Gastroesophageal sphincter (tissue), 4 donors: ENCODE measurements around the gene PHC2. TPM values are rescaled to one million over a fixed set of nuclear protein-coding genes. Genes with fewer than 3 reads are reported as not detected.

ENCODE experiments used
- ATAC-seq: fragments of 150-250 bp; one replicate; pipeline ENCODE4 v1.9.1; 2016; ENCODE audit warnings: mild to moderate bottlenecking, moderate library complexity
- H3K27ac ChIP-seq, 4 donors: fragments of 200-600 bp; sonication (generic) in 3 of 4; 1 replicate in 3 of 4; 2 replicates in 1 of 4; pipeline ENCODE4 v1.5.1; 2016 to 2019
- H3K27me3 ChIP-seq: fragments of 200-600 bp; sonication (generic); one replicate; pipeline ENCODE4 v1.5.1; 2019
- H3K36me3 ChIP-seq, 2 donors: fragments of 200-600 bp; sonication (generic); one replicate each; pipeline ENCODE4 v1.5.1; 2019; ENCODE audit warnings: control low read depth in 1 of 2
- H3K4me1 ChIP-seq, 3 donors: fragments of 200-600 bp; sonication (generic); 1 replicate in 2 of 3; 2 replicates in 1 of 3; pipeline ENCODE4 v1.5.1; 2016 to 2019; ENCODE audit warnings: control low read depth in 2 of 3
- H3K4me3 ChIP-seq, 2 donors: fragments of 200-600 bp; sonication (generic); one replicate each; pipeline ENCODE4 v1.5.1; 2019; ENCODE audit warnings: mild to moderate bottlenecking in 1 of 2, moderate library complexity in 1 of 2
- H3K9me3 ChIP-seq, 3 donors: fragments of 200-600 bp; sonication (generic); one replicate each; pipeline ENCODE4 v1.5.1; 2017 to 2019; ENCODE audit warnings: control low read depth in 2 of 3
- CTCF ChIP-seq, 4 experiments: fragments of 200-600 bp in 2 of 4; fragments of 450-650 bp in 2 of 4; sonication (generic) in 1 of 4; IDR thresholded peaks; one replicate each; pipeline ENCODE4 v1.5.1; 2017 to 2019; ENCODE audit warnings: antibody characterized with exemption in 4 of 4, mild to moderate bottlenecking in 2 of 4, moderate library complexity in 2 of 4
- EP300 ChIP-seq: sonication (generic); formaldehyde crosslinking; IDR thresholded peaks from one replicate; pipeline ENCODE4 v1.6.1; 2017; ENCODE audit warnings: antibody characterized with exemption, mild to moderate bottlenecking
- POLR2A ChIP-seq, 2 donors: fragments of 450-650 bp; IDR thresholded peaks; one replicate each; pipeline ENCODE4 v1.6.1; 2017; ENCODE audit warnings: antibody characterized with exemption in 2 of 2, mild to moderate bottlenecking in 2 of 2, moderate library complexity in 1 of 2
- POLR2AphosphoS5 ChIP-seq: sonication (generic); formaldehyde crosslinking; IDR thresholded peaks from one replicate; pipeline ENCODE4 v1.6.1; 2017; ENCODE audit warnings: antibody characterized with exemption
- WGBS, 2 donors: methylation state at CpG; one replicate each; pipeline ENCODE4 v1.1.5; 2018; ENCODE audit warnings: low coverage in 1 of 2; 5-methylcytosine and 5-hydroxymethylcytosine counted together
- total RNA-seq, 4 donors: library from RNA; depleted of rRNA; stranded (reverse); fragments of >200 nt; gene quantifications; one replicate each; pipeline ENCODE4 v1.1.0, GENCODE V29; 2016

PHC2 gene
- total RNA-seq, 4 donors from 2014 or later = 99.8 to 223 (median 181) TPM

- WGBS, 2 donors = 77 to 94% methylated on average over 6 of the region's 6 CpGs
- Histone ChIP-seq H3K9me3 (no peaks in the 10 kb centered on the region), H3K27me3 (no peaks in the 10 kb centered on the region), H3K4me3 (peak overlapping the region in 1 of 2 donors; percentile 21), H3K36me3 (peaks cover 0 to 19% of the 10 kb centered on the region in 2 donors), H3K27ac (peak overlapping the region; percentile 91 to 100 (median 96)), H3K4me1 (peaks cover 53 to 100% (median 85%) of the 10 kb centered on the region in 3 donors)
- ATAC-seq = no peak
- TF ChIP-seq EP300 (no peak), CTCF (IDR thresholded peaks at IDR 0.05) (no peak), POLR2AphosphoS5 (no peak), POLR2A (IDR thresholded peaks at IDR 0.05) (no peak)
Measured at GRCh38 chr1:33337441-33337840, 93.5 kb downstream of the PHC2 start.

- 58 to 75% methylated on average over 2 of the region's 9 CpGs for WGBS, 2 donors
- no peak overlapping the region for H3K4me3 ChIP-seq
Measured at GRCh38 chr1:33336580-33336979, 94.3 kb downstream of the PHC2 start.

GRCh38 chr1:33335020-33335419 is 95.9 kb downstream of the PHC2 start:
- H3K4me3 ChIP-seq = no peak overlapping the region
- H3K36me3 ChIP-seq = peaks cover 0 to 43% of the 10 kb centered on the region in 2 donors
- WGBS, 2 donors = 21 to 30% methylated on average over 4 of the region's 4 CpGs
- peak overlapping the region; percentile 30 to 100 (median 83) for H3K27ac ChIP-seq
- H3K9me3 ChIP-seq = no peaks in the 10 kb centered on the region
- H3K27me3 ChIP-seq = no peaks in the 10 kb centered on the region
- H3K4me1 ChIP-seq = peaks cover 34 to 92% (median 68%) of the 10 kb centered on the region in 3 donors
- no peak for TF ChIP-seq EP300
- no peak for TF ChIP-seq POLR2AphosphoS5
- TF ChIP-seq POLR2A (IDR thresholded peaks at IDR 0.05) = no peak
- TF ChIP-seq CTCF (IDR thresholded peaks at IDR 0.05) = no peak
- ATAC-seq = no peak

More at GRCh38 chr1:33336580-33336979, 94.3 kb downstream of the PHC2 start:
- TF ChIP-seq POLR2AphosphoS5 = no peak
- TF ChIP-seq EP300 = no peak
- TF ChIP-seq POLR2A (IDR thresholded peaks at IDR 0.05) = no peak
- TF ChIP-seq CTCF (IDR thresholded peaks at IDR 0.05) = no peak
- no peak for ATAC-seq
- Histone ChIP-seq H3K27ac (peak overlapping the region in 3 of 4 donors; percentile 92 to 100 (median 99)), H3K4me1 (peaks cover 50 to 100% (median 84%) of the 10 kb centered on the region in 3 donors), H3K27me3 (no peaks in the 10 kb centered on the region), H3K36me3 (peaks cover 0 to 28% of the 10 kb centered on the region in 2 donors), H3K9me3 (no peaks in the 10 kb centered on the region)

GRCh38 chr1:33334081-33334552 is 96.8 kb downstream of the PHC2 start:
- Histone ChIP-seq H3K27me3 (no peaks in the 10 kb centered on the region), H3K27ac (peak overlapping the region in 3 of 4 donors; percentile 74 to 100 (median 92)), H3K36me3 (peaks cover 0 to 52% of the 10 kb centered on the region in 2 donors), H3K4me3 (no peak overlapping the region), H3K9me3 (no peaks in the 10 kb centered on the region), H3K4me1 (peaks cover 25 to 84% (median 59%) of the 10 kb centered on the region in 3 donors)
- TF ChIP-seq POLR2A (IDR thresholded peaks at IDR 0.05) (no peak), POLR2AphosphoS5 (peak; percentile 38)
- WGBS, 2 donors = 20 to 35% methylated on average over 10 to 13 of the region's 17 CpGs
- peak; percentile 45 for ATAC-seq

- Histone ChIP-seq H3K36me3 (peaks cover 6 to 65% of the 10 kb centered on the region in 2 donors), H3K27ac (peak overlapping the region in 3 of 4 donors; percentile 74 to 100 (median 92)), H3K4me3 (no peak overlapping the region), H3K4me1 (peaks cover 16 to 84% (median 49%) of the 10 kb centered on the region in 3 donors), H3K27me3 (no peaks in the 10 kb centered on the region), H3K9me3 (no peaks in the 10 kb centered on the region)
- WGBS, 2 donors = 44 to 50% methylated on average over 2 of the region's 5 CpGs
- TF ChIP-seq POLR2A (IDR thresholded peaks at IDR 0.05) = no peak
- no peak for TF ChIP-seq CTCF (IDR thresholded peaks at IDR 0.05)
- TF ChIP-seq EP300 = no peak
- no peak for TF ChIP-seq POLR2AphosphoS5
- no peak for ATAC-seq
Measured at GRCh38 chr1:33332881-33333280, 98.0 kb downstream of the PHC2 start.
